ENCODE measurements around the gene VWF. TPM values are rescaled to one million over a fixed set of nuclear protein-coding genes. Genes with fewer than 3 reads are reported as not detected.

Gene VWF
- total and polyA plus RNA-seq, 2 of the 4 experiments (the other 2 are of a cell fraction), result under 0.01 to 0.09 TPM

DNA sequence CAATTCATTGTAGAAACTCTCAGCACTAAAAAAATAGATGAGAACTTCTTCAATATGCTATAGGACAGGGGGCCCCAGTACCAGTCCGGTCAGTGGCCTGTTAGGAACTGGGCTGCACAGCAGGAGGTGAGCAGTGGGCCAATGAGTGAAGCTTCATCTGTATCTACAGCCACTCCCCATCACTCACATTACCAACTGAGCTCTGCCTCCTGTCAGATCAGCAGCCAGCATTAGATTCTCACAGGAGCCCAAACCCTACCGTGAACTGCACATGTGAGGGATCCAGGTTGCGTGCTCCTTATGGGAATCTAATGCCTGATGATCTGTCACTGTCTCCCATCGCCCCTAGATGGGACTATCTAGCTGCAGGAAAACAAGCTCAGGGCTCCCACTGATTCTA lies 163.7 kb downstream of the VWF start:
- Histone ChIP-seq H3K56ac (ENCODE audit: extremely low read depth, insufficient read depth, low read length) (no peak overlapping the region), H3K27ac (ENCODE audit: insufficient read depth, low read length) (no peak overlapping the region), H3K4me3 (ENCODE audit: insufficient read depth, low read depth, low read length) (no peak overlapping the region), H3K79me1 (ENCODE audit: low read depth in 1 of 2, low read length in 2 of 2) (no peaks in the 10 kb centered on the region), H3K18ac (ENCODE audit: low read depth, low read length) (no peak overlapping the region), H4K5ac (ENCODE audit: low read depth, low read length) (no peak overlapping the region), H2AK9ac (replicated peaks; ENCODE audit: low read depth, low read length, poor library complexity) (no peak overlapping the region), H2AFZ (replicated peaks; ENCODE audit: low read length, poor library complexity) (no peak overlapping the region), H3K9ac (ENCODE audit: low read depth, low read length) (no peak overlapping the region), H4K8ac (ENCODE audit: low read depth in 2 of 2, low read length in 2 of 2) (no peak overlapping the region), H3K9me1 (ENCODE audit: insufficient read depth, low read length) (no peaks in the 10 kb centered on the region), H3K9me3 (ENCODE audit: control insufficient read depth, insufficient read depth, low read length) (no peaks in the 10 kb centered on the region), H4K20me1 (ENCODE audit: insufficient read depth, low read length) (no peaks in the 10 kb centered on the region), H3K14ac (replicated peaks; ENCODE audit: low read depth, low read length) (no peak overlapping the region), H3K36me3 (ENCODE audit: control insufficient read depth, insufficient read depth, low read length) (no peaks in the 10 kb centered on the region), H2AK5ac (ENCODE audit: low read depth, low read length) (no peak overlapping the region), H3K4me2 (ENCODE audit: low read depth, low read length) (no peak overlapping the region), H2BK15ac (ENCODE audit: low read depth, low read length) (no peak overlapping the region), H3K27me3 (ENCODE audit: control insufficient read depth, insufficient read depth, low read length) (peaks cover 19% of the 10 kb centered on the region), H3K23ac (ENCODE audit: low read depth, low read length) (no peak overlapping the region), H3K4me1 (ENCODE audit: control insufficient read depth, insufficient read depth, low read length) (peaks cover 2% of the 10 kb centered on the region; the same call in 1 of the 2 replicates), H2BK5ac (ENCODE audit: low read depth, low read length, poor library complexity, severe bottlenecking) (no peak overlapping the region), H4K91ac (ENCODE audit: insufficient read depth, low read depth, low read length) (no peak overlapping the region), H2BK120ac (ENCODE audit: low read depth, low read length) (no peak overlapping the region), H3K4ac (ENCODE audit: low read depth, low read length) (no peak overlapping the region), H2BK20ac (ENCODE audit: low read depth, low read length) (no peak overlapping the region)
- DNase-seq (no peak), ATAC-seq (ENCODE audit: low read depth) (no peak)
- dilution Hi-C loops (cut with HindIII; ENCODE audit: low sequenced_read_pairs, unreplicated experiment), result no loop called here
- WGBS, 2 experiments (ENCODE audit: extremely low coverage in 2 of 2, insufficient read length in 1 of 2), result no CpG with 5 or more reads among the region's 4 CpGs
- intact Hi-C loops (cut with micrococcal nuclease), result no loop called here
- POLR2A ChIA-PET (ENCODE audit: unreplicated experiment), result interaction anchor here (0.6 kb wide), 1 partner anchor 930 kb away, joined by 4 read pairs; no protein-coding TSS in a partner anchor
- TF ChIP-seq MXI1 (IDR thresholded peaks at IDR 0.05; ENCODE audit: borderline replicate concordance, low read depth, low read length) (no peak), CHD1 (IDR thresholded peaks at IDR 0.05; ENCODE audit: low read depth, low read length) (no peak), POLR2A (IDR thresholded peaks at IDR 0.05; ENCODE audit: low read depth, low read length) (no peak), RFX5 (IDR thresholded peaks at IDR 0.05; ENCODE audit: low read depth, low read length) (no peak), FOS (IDR thresholded peaks at IDR 0.05; ENCODE audit: low read depth, low read length) (no peak), RCOR1 (IDR thresholded peaks at IDR 0.05; ENCODE audit: insufficient replicate concordance, low read length) (no peak), NFE2L2 (IDR thresholded peaks at IDR 0.05; ENCODE audit: low read depth, low read length) (no peak), CEBPB (IDR thresholded peaks at IDR 0.05; ENCODE audit: low read depth, low read length) (no peak), RAD21 (IDR thresholded peaks at IDR 0.05; ENCODE audit: low read length) (no peak), MAFK (IDR thresholded peaks at IDR 0.05; ENCODE audit: low read depth, low read length) (no peak), MAZ (IDR thresholded peaks at IDR 0.05; ENCODE audit: borderline replicate concordance, low read depth, low read length) (no peak), ELK1 (IDR thresholded peaks at IDR 0.05; ENCODE audit: borderline replicate concordance, low read depth, low read length) (no peak), USF2 (IDR thresholded peaks at IDR 0.05; ENCODE audit: low read depth, low read length) (no peak), BHLHE40 (IDR thresholded peaks at IDR 0.05; ENCODE audit: low read depth, low read length) (no peak), SMC3 (IDR thresholded peaks at IDR 0.05; ENCODE audit: low read depth, low read length) (no peak)
- TF ChIP-seq, protein P1, sequence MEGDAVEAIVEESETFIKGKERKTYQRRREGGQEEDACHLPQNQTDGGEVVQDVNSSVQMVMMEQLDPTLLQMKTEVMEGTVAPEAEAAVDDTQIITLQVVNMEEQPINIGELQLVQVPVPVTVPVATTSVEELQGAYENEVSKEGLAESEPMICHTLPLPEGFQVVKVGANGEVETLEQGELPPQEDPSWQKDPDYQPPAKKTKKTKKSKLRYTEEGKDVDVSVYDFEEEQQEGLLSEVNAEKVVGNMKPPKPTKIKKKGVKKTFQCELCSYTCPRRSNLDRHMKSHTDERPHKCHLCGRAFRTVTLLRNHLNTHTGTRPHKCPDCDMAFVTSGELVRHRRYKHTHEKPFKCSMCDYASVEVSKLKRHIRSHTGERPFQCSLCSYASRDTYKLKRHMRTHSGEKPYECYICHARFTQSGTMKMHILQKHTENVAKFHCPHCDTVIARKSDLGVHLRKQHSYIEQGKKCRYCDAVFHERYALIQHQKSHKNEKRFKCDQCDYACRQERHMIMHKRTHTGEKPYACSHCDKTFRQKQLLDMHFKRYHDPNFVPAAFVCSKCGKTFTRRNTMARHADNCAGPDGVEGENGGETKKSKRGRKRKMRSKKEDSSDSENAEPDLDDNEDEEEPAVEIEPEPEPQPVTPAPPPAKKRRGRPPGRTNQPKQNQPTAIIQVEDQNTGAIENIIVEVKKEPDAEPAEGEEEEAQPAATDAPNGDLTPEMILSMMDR (conservative IDR thresholded peaks at IDR 0.05; ENCODE audit: low read depth, low read length), result no peak
- BruUV-seq (replicated peaks), result no TSS peak
- CTCF ChIA-PET, result no interaction called here
- in situ Hi-C loops (cut with MboI; ENCODE audit: low sequenced_read_pairs), result no loop called here

Data from IMR-90 (cell line).